ENCODE data around the gene LRRC42.

DNA sequence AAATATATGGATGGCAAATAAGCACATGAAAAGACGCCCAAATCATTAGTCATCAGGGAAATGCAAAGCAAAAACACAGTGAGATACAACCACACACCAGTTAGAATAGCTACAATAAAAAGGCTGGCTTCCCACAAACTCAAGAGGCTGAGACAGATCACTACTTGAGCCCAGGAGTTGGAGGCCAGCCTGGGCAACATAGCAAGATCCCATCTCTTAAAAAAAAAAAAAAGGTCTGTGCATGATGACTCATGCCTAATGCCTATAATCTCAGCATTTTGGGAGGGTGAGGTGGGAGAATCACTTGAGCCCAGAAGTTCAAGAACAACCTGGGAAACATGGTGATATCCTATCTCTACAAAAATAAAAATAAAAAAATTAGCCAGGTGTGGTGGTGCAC lies 52.1 kb downstream of the LRRC42 start:
- TF ChIP-seq POLR2AphosphoS5 (IDR thresholded peaks at IDR 0.05; ENCODE audit: borderline replicate concordance, low read depth, low read length) (no peak), EZH2 (IDR thresholded peaks at IDR 0.05) (no peak)

All from SK-N-MC (cell line).